ENCODE data around the gene MEG3. TPM values are rescaled to one million over a fixed set of nuclear protein-coding genes. Genes with fewer than 3 reads are reported as not detected.

The MEG3 gene
- total and polyA plus RNA-seq, 5 experiments from 2014 or later = not detected

DNA sequence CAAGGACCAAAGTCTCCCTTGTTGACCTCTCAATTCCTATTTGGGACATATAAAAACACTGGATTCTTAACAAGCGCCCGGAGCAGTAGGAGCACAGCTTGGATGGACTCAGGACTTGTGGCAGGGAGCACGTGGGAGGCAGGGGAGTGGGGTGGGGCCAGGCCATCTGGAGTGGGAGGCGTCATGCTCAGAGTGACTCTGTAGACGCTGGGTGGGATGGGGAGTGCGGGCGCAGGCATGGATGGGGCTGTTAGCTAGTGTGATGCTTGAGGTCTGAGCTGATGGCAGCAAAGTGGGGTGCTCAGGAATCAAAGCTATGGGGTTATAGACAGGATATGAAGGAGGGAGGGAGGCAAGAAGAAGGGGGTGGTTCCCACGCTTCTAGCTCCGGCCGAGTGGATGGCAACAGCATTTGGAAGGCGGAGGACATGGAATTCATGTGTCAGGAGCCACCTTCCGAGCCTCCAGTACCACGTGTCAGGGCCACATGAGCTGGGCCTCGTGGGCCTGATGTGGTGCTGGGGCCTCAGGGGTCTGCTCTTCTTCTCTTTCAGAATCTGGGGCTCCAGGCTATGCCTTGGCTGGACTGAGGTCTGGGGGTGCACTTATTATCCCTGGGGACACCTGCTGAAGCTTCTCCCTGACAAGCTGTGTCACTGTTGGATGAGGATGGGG lies 26.2 kb downstream of the MEG3 start:
- no peaks in the 10 kb centered on the region for H3K9me3 Mint-ChIP-seq
- POLR2A ChIA-PET = no interaction called here
- no peaks in the 10 kb centered on the region for H3K36me3 Mint-ChIP-seq
- H3K27ac Mint-ChIP-seq = no peak overlapping the region
- H3K27me3 Mint-ChIP-seq = peaks cover 0 to 3% (median 0%) of the 10 kb centered on the region in 5 donors
- H3K4me1 Mint-ChIP-seq = peaks cover 0 to 3% (median 2%) of the 10 kb centered on the region in 4 donors
- H3K4me3 Mint-ChIP-seq = no peak overlapping the region
- ATAC-seq (no peak), DNase-seq (no peak)

GRCh38 chr14:100854435-100854834 lies 28.5 kb downstream of the MEG3 start:
- H3K4me1 Mint-ChIP-seq = peaks cover 0 to 3% (median 2%) of the 10 kb centered on the region in 4 donors
- POLR2A ChIA-PET = no interaction called here
- H3K27me3 Mint-ChIP-seq = peaks cover 0 to 7% (median 0%) of the 10 kb centered on the region in 5 donors
- no peaks in the 10 kb centered on the region for H3K36me3 Mint-ChIP-seq
- no peak overlapping the region for H3K27ac Mint-ChIP-seq
- no peak for DNase-seq
- no peak overlapping the region for H3K4me3 Mint-ChIP-seq
- H3K9me3 Mint-ChIP-seq = no peaks in the 10 kb centered on the region
- no peak for ATAC-seq

- peaks cover 0 to 11% (median 8%) of the 10 kb centered on the region in 5 donors for H3K27me3 Mint-ChIP-seq
- ATAC-seq = no peak
- no peaks in the 10 kb centered on the region for H3K9me3 Mint-ChIP-seq
- POLR2A ChIA-PET = no interaction called here
- DNase-seq = no peak
- no peak overlapping the region for H3K27ac Mint-ChIP-seq
- peaks cover 0 to 3% (median 2%) of the 10 kb centered on the region in 4 donors for H3K4me1 Mint-ChIP-seq
- no peak overlapping the region for H3K4me3 Mint-ChIP-seq
- H3K36me3 Mint-ChIP-seq = no peaks in the 10 kb centered on the region
Measured at GRCh38 chr14:100855256-100855930, 29.5 kb downstream of the MEG3 start.

- Mint-ChIP-seq H3K4me3 (no peak overlapping the region), H3K36me3 (no peaks in the 10 kb centered on the region), H3K9me3 (no peaks in the 10 kb centered on the region), H3K4me1 (peaks cover 0 to 2% (median 0%) of the 10 kb centered on the region in 4 donors), H3K27me3 (peaks cover 0 to 16% (median 10%) of the 10 kb centered on the region in 5 donors), H3K27ac (no peak overlapping the region)
- POLR2A ChIA-PET = no interaction called here
- DNase-seq (no peak), ATAC-seq (no peak)
Measured at GRCh38 chr14:100856056-100856950, 30.4 kb downstream of the MEG3 start.

- Mint-ChIP-seq H3K9me3 (no peaks in the 10 kb centered on the region), H3K27me3 (peaks cover 0 to 16% (median 10%) of the 10 kb centered on the region in 5 donors), H3K27ac (no peak overlapping the region), H3K4me3 (no peak overlapping the region), H3K4me1 (no peaks in the 10 kb centered on the region), H3K36me3 (no peaks in the 10 kb centered on the region)
- POLR2A ChIA-PET = no interaction called here
- DNase-seq = no peak
- ATAC-seq = no peak
Measured at GRCh38 chr14:100857233-100857922, 31.5 kb downstream of the MEG3 start.

DNA sequence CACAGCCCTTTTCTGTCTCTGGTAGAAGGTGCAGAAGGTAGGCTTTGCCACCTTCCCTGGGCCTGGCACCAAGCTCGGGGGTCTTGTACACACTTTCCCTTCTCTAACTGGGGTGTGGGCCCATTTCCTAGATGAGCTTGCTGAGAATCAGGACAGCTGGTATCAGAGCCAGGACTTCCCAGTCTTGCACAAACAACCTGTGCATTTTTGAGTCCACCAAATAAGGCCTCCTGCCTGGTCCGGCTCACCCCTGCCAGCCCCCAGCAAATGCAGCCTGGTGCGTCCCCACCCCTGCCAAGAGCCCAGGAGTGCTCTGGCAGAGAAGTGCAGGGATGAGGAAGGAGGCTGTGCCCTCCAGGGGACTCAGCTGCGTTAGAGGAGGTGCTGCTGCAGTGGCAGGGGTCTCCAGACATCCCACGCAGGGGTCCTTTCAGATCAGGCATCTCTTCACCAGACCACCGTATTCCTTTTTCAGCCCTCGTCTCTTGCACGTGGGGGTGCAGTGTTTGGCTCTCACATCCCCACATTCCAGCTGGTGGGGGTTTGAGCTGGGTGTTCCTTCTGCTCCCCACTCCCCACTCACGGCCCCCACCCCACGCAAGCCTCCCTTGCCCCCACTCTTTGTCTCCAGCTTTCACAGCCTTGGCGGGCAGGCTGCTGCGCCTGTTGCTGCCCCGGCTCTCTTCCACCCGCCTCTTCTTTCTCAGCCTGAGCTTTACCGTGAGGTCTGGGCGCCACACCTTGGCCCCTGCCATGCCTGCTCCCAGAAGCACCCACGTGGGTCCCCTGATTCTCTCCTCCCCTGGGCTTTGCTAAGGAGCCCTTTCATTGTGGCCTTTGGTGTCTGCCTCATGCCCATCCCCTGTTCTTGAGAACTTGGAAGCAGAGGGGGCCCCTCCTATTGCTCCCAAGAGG lies 32.3 kb downstream of the MEG3 start:
- DNase-seq = peak in 1 of 10 donors; percentile 52
- Mint-ChIP-seq H3K36me3 (no peaks in the 10 kb centered on the region), H3K9me3 (no peaks in the 10 kb centered on the region), H3K27me3 (peaks cover 0 to 16% (median 10%) of the 10 kb centered on the region in 5 donors), H3K4me3 (no peak overlapping the region), H3K27ac (no peak overlapping the region), H3K4me1 (no peaks in the 10 kb centered on the region)
- POLR2A ChIA-PET = no interaction called here
- ATAC-seq = no peak

- POLR2A ChIA-PET = no interaction called here
- H3K27me3 Mint-ChIP-seq = peaks cover 0 to 16% (median 10%) of the 10 kb centered on the region in 5 donors
Measured at GRCh38 chr14:100858838-100859220, 32.9 kb downstream of the MEG3 start.

DNA sequence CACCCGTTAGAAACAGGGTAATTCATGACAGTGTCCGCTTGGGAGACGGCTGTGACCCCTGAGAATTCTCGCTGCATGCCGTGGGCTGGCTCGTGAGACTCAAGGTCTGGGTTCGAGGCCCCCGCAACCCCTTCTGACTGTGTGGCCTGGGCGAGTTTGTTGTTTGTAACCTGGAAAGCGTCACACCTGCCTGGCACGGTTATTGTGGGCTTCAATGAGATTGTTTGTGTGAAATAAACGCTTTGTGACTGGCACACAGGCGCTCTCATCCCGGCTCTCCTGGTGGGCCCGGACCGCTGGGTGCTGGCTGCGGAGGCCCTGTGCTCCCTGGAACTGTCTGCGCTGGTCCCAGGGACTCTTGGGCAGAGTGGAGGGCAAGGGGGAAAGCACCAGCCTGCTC lies 33.9 kb downstream of the MEG3 start:
- ATAC-seq (no peak), DNase-seq (no peak)
- Mint-ChIP-seq H3K27me3 (peaks cover 0 to 16% (median 10%) of the 10 kb centered on the region in 5 donors), H3K9me3 (no peaks in the 10 kb centered on the region), H3K27ac (no peak overlapping the region), H3K36me3 (no peaks in the 10 kb centered on the region), H3K4me3 (no peak overlapping the region), H3K4me1 (no peaks in the 10 kb centered on the region)
- POLR2A ChIA-PET = no interaction called here

More at GRCh38 chr14:100858838-100859220, 32.9 kb downstream of the MEG3 start:
- Mint-ChIP-seq H3K36me3 (no peaks in the 10 kb centered on the region), H3K4me3 (no peak overlapping the region), H3K9me3 (no peaks in the 10 kb centered on the region), H3K27ac (no peak overlapping the region), H3K4me1 (no peaks in the 10 kb centered on the region)
- no peak for DNase-seq
- no peak for ATAC-seq

GRCh38 chr14:100860556-100861187 lies 34.8 kb downstream of the MEG3 start:
- Mint-ChIP-seq H3K27ac (no peak overlapping the region), H3K9me3 (no peaks in the 10 kb centered on the region), H3K36me3 (no peaks in the 10 kb centered on the region), H3K27me3 (peaks cover 0 to 16% (median 10%) of the 10 kb centered on the region in 5 donors), H3K4me1 (no peaks in the 10 kb centered on the region), H3K4me3 (no peak overlapping the region)
- POLR2A ChIA-PET = no interaction called here
- DNase-seq = no peak
- no peak for ATAC-seq

DNA sequence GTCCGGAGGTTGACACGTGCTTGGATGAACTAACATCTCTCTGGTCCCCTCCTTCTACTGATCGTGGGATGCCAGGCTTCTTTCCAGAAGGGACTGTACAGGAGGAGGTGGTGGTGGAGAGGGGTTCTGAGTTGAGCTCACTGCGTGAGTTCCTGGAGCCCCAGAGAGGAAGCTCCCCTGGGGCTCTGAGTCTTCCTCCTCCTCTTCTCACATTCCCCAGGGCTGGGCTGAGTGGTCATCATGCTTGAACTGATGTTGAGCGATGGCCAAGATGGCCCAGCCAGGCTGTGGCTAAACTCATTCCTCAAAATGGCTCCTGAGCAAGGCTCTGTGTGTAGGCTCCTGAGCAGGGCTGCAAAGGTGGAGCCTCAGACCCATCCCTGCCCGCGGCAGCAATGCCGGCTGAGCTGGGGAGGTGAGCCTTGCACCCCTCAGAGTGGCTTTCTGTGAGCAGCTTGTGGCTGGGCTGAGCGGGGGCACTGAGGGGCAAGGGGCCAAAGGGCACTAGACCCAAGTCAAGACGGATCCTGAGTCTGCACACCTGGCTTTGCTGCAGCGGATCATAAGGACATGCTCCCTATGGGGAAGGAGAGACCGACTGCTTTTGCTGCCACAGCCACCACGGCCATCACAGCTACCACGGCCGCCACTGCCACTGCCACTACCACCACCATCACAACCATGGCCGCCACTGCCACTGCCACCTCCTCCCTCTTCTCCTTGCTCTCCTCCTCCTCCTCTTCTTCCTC lies 35.4 kb downstream of the MEG3 start:
- H3K36me3 Mint-ChIP-seq = no peaks in the 10 kb centered on the region
- POLR2A ChIA-PET = no interaction called here
- no peak for ATAC-seq
- H3K4me1 Mint-ChIP-seq = no peaks in the 10 kb centered on the region
- H3K27ac Mint-ChIP-seq = no peak overlapping the region
- peak in 1 of 10 donors; percentile 30 for DNase-seq
- no peaks in the 10 kb centered on the region for H3K9me3 Mint-ChIP-seq
- peaks cover 0 to 16% (median 12%) of the 10 kb centered on the region in 5 donors for H3K27me3 Mint-ChIP-seq
- no peak overlapping the region for H3K4me3 Mint-ChIP-seq

- Mint-ChIP-seq H3K27ac (no peak overlapping the region), H3K9me3 (no peaks in the 10 kb centered on the region), H3K4me3 (no peak overlapping the region), H3K4me1 (no peaks in the 10 kb centered on the region), H3K36me3 (no peaks in the 10 kb centered on the region), H3K27me3 (peaks cover 0 to 16% (median 12%) of the 10 kb centered on the region in 5 donors)
- DNase-seq (no peak), ATAC-seq (no peak)
- POLR2A ChIA-PET = no interaction called here
Measured at GRCh38 chr14:100861937-100862247, 36.0 kb downstream of the MEG3 start.
